GM12891 (cell line): ENCODE measurements around the gene MEX3B.

Experiments used
- POLR2A ChIP-seq: IDR thresholded peaks from 2 replicates; pipeline ENCODE4 v1.6.1; 2011; ENCODE audit warnings: low read depth, low read length, control low read depth
- POLR2AphosphoS5 ChIP-seq: IDR thresholded peaks from 2 replicates; pipeline ENCODE4 v1.6.1; 2011; ENCODE audit warnings: low read depth, low read length, control low read depth
- SPI1 ChIP-seq: IDR thresholded peaks from 2 replicates; pipeline ENCODE4 v1.6.1; 2011; ENCODE audit warnings: low read depth, low read length, control low read depth
- TAF1 ChIP-seq: IDR thresholded peaks from 2 replicates; pipeline ENCODE4 v1.6.1; 2011; ENCODE audit warnings: low read depth, low read length, control low read depth

DNA sequence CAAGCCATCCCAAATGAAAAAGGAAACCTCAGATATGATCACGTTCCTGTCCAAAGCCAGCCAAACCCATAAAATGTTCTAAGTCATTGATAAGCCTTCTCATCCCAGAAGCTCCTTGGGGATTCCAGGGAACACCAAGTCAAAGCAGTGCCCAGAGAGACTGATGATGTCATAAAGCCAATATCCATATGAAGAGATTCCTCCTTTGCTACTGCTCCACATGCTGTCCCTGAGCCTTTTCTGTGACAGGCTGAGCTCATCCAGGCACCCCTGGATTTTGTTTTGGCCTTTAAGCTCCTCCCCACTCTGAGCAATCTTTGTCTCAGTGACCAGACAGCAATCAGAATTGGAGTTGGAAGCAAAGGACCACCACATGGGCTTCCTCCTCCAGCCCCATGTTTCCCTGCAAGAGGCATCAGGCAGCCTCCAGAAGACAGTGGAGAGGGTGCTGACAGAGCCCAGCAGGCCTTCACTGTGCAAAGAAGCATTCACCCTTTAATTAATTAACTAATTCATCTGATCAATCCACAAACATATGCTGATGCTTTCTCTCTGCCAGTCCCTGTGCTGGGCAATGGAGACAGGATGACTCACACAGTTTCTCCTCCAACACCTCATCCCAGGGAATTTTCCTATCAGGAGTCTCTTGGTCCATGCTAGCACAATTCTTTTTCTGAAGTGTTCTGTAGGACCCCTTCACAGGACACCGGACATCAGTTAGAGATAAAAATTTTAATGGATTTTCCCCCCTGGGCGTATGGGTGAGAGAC, 25.0 kb downstream of the MEX3B start:
- TF ChIP-seq POLR2A (no peak), POLR2AphosphoS5 (no peak), SPI1 (no peak), TAF1 (no peak)
